ENCODE data around the gene ARHGEF2.

- TF ChIP-seq CTCF (IDR thresholded peaks at IDR 0.05) (no peak), RAD21 (conservative IDR thresholded peaks at IDR 0.05 in 1 of 2, IDR thresholded peaks at IDR 0.05 in 1 of 2) (no peak), RNF2 (IDR thresholded peaks at IDR 0.05; ENCODE audit: borderline replicate concordance, low read depth) (no peak), POLR2A (IDR thresholded peaks at IDR 0.05; ENCODE audit: low read length) (no peak), RARB (CRISPR knock-in tag; IDR thresholded peaks at IDR 0.05) (no peak), ZSCAN20 (CRISPR knock-in tag; IDR thresholded peaks at IDR 0.05) (no peak), USF2 (IDR thresholded peaks at IDR 0.05) (no peak), JUNB (IDR thresholded peaks at IDR 0.05) (no peak), EP300 (IDR thresholded peaks at IDR 0.05) (no peak), MAFK (IDR thresholded peaks at IDR 0.05; ENCODE audit: partially characterized antibody) (no peak), KDM1A (IDR thresholded peaks at IDR 0.05; ENCODE audit: low read depth) (no peak), ZNF302 (CRISPR knock-in tag; IDR thresholded peaks at IDR 0.05) (no peak), REST (IDR thresholded peaks at IDR 0.05) (no peak)
Measured at GRCh38 chr1:156024801-156025200, 46.5 kb upstream of the ARHGEF2 start.
